Keratinocyte (primary cell): Measurements from ENCODE around the gene TFF3. TPM values are rescaled to one million over a fixed set of nuclear protein-coding genes. Genes with fewer than 3 reads are reported as not detected.

ENCODE experiments used
- DNase-seq: peaks from one replicate; pipeline ENCODE4 v3.0.0-alpha.2; 2011; ENCODE audit warnings: low read depth, missing footprints, low spot score
- FAIRE-seq: peaks from 2 replicates; lab custom pipeline; 2011; peaks lifted over from hg19 to GRCh38; lab: Jason Lieb, UNC
- H2AFZ ChIP-seq: 2 replicates; pipeline ENCODE4 v1.6.0; 2012; ENCODE audit warnings: low read length, control low read depth, inconsistent platforms; ENCODE audit not compliant: control insufficient read depth
- H3K27ac ChIP-seq: 2 replicates; pipeline ENCODE4 v1.5.1; 2011; ENCODE audit warnings: low read length; ENCODE audit not compliant: control insufficient read depth, insufficient read depth
- H3K27me3 ChIP-seq: 3 replicates; pipeline ENCODE4 v1.6.0; 2011; ENCODE audit warnings: low read length; ENCODE audit not compliant: control insufficient read depth, insufficient read depth; ENCODE audit errors: extremely low read depth
- H3K36me3 ChIP-seq, 2 experiments: 2 replicates in 1 of 2; 3 replicates in 1 of 2; pipeline ENCODE4 v1.5.1; 2011; ENCODE audit warnings: low read length in 2 of 2, mild to moderate bottlenecking in 1 of 2; ENCODE audit not compliant: control insufficient read depth in 2 of 2, insufficient read depth in 2 of 2; ENCODE audit errors: extremely low read depth in 1 of 2
- H3K4me1 ChIP-seq: 3 replicates; pipeline ENCODE4 v1.5.1; 2011; ENCODE audit warnings: low read length; ENCODE audit not compliant: control insufficient read depth, insufficient read depth; ENCODE audit errors: extremely low read depth
- H3K4me2 ChIP-seq: 3 replicates; pipeline ENCODE4 v1.6.0; 2011; ENCODE audit warnings: low read depth, low read length; ENCODE audit not compliant: control insufficient read depth, insufficient read depth; ENCODE audit errors: extremely low read depth
- H3K4me3 ChIP-seq, 3 experiments: fragments of 200-600 bp in 1 of 3; sonication (generic) in 1 of 3; 2 replicates in 2 of 3; 3 replicates in 1 of 3; pipeline ENCODE4 v1.5.1; 2011 to 2016; ENCODE audit warnings: low read length in 3 of 3, mild to moderate bottlenecking in 3 of 3, control low read depth in 2 of 3, inconsistent platforms in 1 of 3, low read depth in 1 of 3, mixed read lengths in 1 of 3, mixed run types in 1 of 3, moderate library complexity in 1 of 3; ENCODE audit not compliant: control insufficient read depth in 2 of 3, insufficient read depth in 2 of 3; ENCODE audit errors: extremely low read depth in 1 of 3
- H3K79me2 ChIP-seq: 2 replicates; pipeline ENCODE4 v1.6.0; 2012; ENCODE audit warnings: low read length; ENCODE audit not compliant: control insufficient read depth, insufficient read depth
- H3K9ac ChIP-seq: 3 replicates; pipeline ENCODE4 v1.6.0; 2011; ENCODE audit warnings: low read length; ENCODE audit not compliant: control insufficient read depth, insufficient read depth; ENCODE audit errors: extremely low read depth
- H3K9me1 ChIP-seq: 3 replicates; pipeline ENCODE4 v1.6.0; 2011; ENCODE audit warnings: low read length; ENCODE audit not compliant: control insufficient read depth, insufficient read depth; ENCODE audit errors: extremely low read depth
- H3K9me3 ChIP-seq: 2 replicates; pipeline ENCODE4 v1.5.1; 2012; ENCODE audit warnings: low read depth, low read length; ENCODE audit not compliant: control insufficient read depth
- H4K20me1 ChIP-seq: 3 replicates; pipeline ENCODE4 v1.6.0; 2011; ENCODE audit warnings: low read length; ENCODE audit not compliant: control insufficient read depth, insufficient read depth; ENCODE audit errors: extremely low read depth
- EZH2 ChIP-seq: IDR thresholded peaks from one replicate; pipeline ENCODE4 v1.6.1; 2012; ENCODE audit warnings: inconsistent platforms, mild to moderate bottlenecking, low read length, moderate library complexity
- dilution Hi-C: fragments of 300-500 bp; cut with MboI; formaldehyde crosslinking; loops from one replicate; pipeline ENCODE4 v1.7.0; 2020; ENCODE audit warnings: low sequenced_read_pairs; ENCODE audit not compliant: extremely low pct_ligation_motif_present
- polyA plus RNA-seq, 5 experiments: library from polyadenylated mRNA; depleted of rRNA in 3 of 5; stranded (reverse) in 3 of 5; stranded (forward) in 1 of 5; unstranded in 1 of 5; fragments of >200 nt; gene quantifications; 1 replicate in 1 of 5; 2 replicates in 3 of 5; 3 replicates in 1 of 5; pipeline versions ENCODE4 v1.2.1 to v1.2.3, GENCODE V29; 2011 to 2012; ENCODE audit warnings: missing spikeins in 2 of 5, low read depth in 1 of 5, low replicate concordance in 1 of 5
- TF ChIP-seq, protein P1 (sequence below), 3 experiments: IDR thresholded peaks in 1 of 3; conservative IDR thresholded peaks in 1 of 3; optimal IDR thresholded peaks in 1 of 3; 2 replicates in 2 of 3; 3 replicates in 1 of 3; pipeline versions ENCODE3 to v1.5.1; 2011; ENCODE audit warnings: low read length in 3 of 3, mild to moderate bottlenecking in 3 of 3, moderate library complexity in 2 of 3, control low read depth in 1 of 3, inconsistent platforms in 1 of 3; ENCODE audit not compliant: insufficient read depth in 2 of 3; ENCODE audit errors: extremely low read depth in 1 of 3

TFF3 gene
- polyA plus RNA-seq, 1 donor (not counting 4 experiments of a cell fraction or from before 2014, with no cell fraction given), result not detected

- dilution Hi-C loops, result no loop called here
- Histone ChIP-seq H3K27me3 (no peaks in the 10 kb centered on the region), H3K9me3 (no peaks in the 10 kb centered on the region), H3K9ac (no peak overlapping the region), H3K27ac (no peak overlapping the region), H3K4me2 (no peak overlapping the region), H4K20me1 (no peaks in the 10 kb centered on the region), H3K79me2 (no peaks in the 10 kb centered on the region), H2AFZ (no peak overlapping the region), H3K36me3 (no peaks in the 10 kb centered on the region), H3K4me1 (no peaks in the 10 kb centered on the region), H3K4me3 (no peak overlapping the region), H3K9me1 (no peaks in the 10 kb centered on the region)
- no peak for FAIRE-seq
- no peak for TF ChIP-seq EZH2
- TF ChIP-seq, protein P1, sequence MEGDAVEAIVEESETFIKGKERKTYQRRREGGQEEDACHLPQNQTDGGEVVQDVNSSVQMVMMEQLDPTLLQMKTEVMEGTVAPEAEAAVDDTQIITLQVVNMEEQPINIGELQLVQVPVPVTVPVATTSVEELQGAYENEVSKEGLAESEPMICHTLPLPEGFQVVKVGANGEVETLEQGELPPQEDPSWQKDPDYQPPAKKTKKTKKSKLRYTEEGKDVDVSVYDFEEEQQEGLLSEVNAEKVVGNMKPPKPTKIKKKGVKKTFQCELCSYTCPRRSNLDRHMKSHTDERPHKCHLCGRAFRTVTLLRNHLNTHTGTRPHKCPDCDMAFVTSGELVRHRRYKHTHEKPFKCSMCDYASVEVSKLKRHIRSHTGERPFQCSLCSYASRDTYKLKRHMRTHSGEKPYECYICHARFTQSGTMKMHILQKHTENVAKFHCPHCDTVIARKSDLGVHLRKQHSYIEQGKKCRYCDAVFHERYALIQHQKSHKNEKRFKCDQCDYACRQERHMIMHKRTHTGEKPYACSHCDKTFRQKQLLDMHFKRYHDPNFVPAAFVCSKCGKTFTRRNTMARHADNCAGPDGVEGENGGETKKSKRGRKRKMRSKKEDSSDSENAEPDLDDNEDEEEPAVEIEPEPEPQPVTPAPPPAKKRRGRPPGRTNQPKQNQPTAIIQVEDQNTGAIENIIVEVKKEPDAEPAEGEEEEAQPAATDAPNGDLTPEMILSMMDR (optimal IDR thresholded peaks at IDR 0.05 in 1 of 3, IDR thresholded peaks at IDR 0.05 in 1 of 3, conservative IDR thresholded peaks at IDR 0.05 in 1 of 3; ENCODE audit: extremely low read depth in 1 of 3, insufficient read depth in 2 of 3, low read length in 3 of 3), result no peak
- DNase-seq, result no peak
Observed at GRCh38 chr21:42272984-42273600, 42.1 kb downstream of the TFF3 start.

- Histone ChIP-seq H3K79me2 (no peaks in the 10 kb centered on the region), H3K4me3 (no peak overlapping the region)
- no peak for FAIRE-seq
Observed at GRCh38 chr21:42272109-42272962, 42.9 kb downstream of the TFF3 start.

More at GRCh38 chr21:42272109-42272962, 42.9 kb downstream of the TFF3 start:
- Histone ChIP-seq H2AFZ (no peak overlapping the region), H3K9me1 (no peaks in the 10 kb centered on the region), H4K20me1 (no peaks in the 10 kb centered on the region), H3K9ac (no peak overlapping the region), H3K36me3 (no peaks in the 10 kb centered on the region), H3K9me3 (no peaks in the 10 kb centered on the region), H3K4me1 (no peaks in the 10 kb centered on the region), H3K27ac (no peak overlapping the region), H3K4me2 (no peak overlapping the region), H3K27me3 (no peaks in the 10 kb centered on the region)
- TF ChIP-seq, protein P1 (optimal IDR thresholded peaks at IDR 0.05 in 1 of 3, IDR thresholded peaks at IDR 0.05 in 1 of 3, conservative IDR thresholded peaks at IDR 0.05 in 1 of 3; ENCODE audit: extremely low read depth in 1 of 3, insufficient read depth in 2 of 3, low read length in 3 of 3), result no peak
- no peak for TF ChIP-seq EZH2
- no peak for DNase-seq
- dilution Hi-C loops, result no loop called here
